HepG2 (cell line): ENCODE results near the gene KANK3. TPM values are rescaled to one million over a fixed set of nuclear protein-coding genes. Genes with fewer than 3 reads are reported as not detected.
A peak's percentile ranks its signal among the peaks of the same experiment; 100 is the strongest.

Experiments
- AKNA ChIP-seq: sonication (generic); formaldehyde crosslinking; IDR thresholded peaks from 2 replicates; pipeline ENCODE4 v1.4.0; 2020; ENCODE audit warnings: missing genetic modification reagents, borderline replicate concordance
- CERS6 ChIP-seq: sonication (generic); formaldehyde crosslinking; IDR thresholded peaks from 2 replicates; pipeline ENCODE4 v1.5.0; 2020; ENCODE audit warnings: missing genetic modification reagents
- EHMT2 ChIP-seq: fragments of 200-600 bp; sonication (generic); IDR thresholded peaks from 2 replicates; pipeline ENCODE4 v1.7.0; 2017; ENCODE audit warnings: antibody characterized with exemption, low read depth, low read length, borderline replicate concordance
- ELF1 ChIP-seq: sonication (generic); formaldehyde crosslinking; IDR thresholded peaks from 2 replicates; pipeline ENCODE4 v1.4.0; 2020; ENCODE audit warnings: missing genetic modification reagents
- NCOR1 ChIP-seq: fragments of 200-600 bp; sonication (generic); IDR thresholded peaks from 2 replicates; pipeline ENCODE4 v1.7.0; 2017; ENCODE audit warnings: antibody characterized with exemption, low read length, borderline replicate concordance
- PITX1 ChIP-seq: sonication (generic); formaldehyde crosslinking; IDR thresholded peaks from 2 replicates; pipeline ENCODE4 v1.5.1; 2020; ENCODE audit warnings: mild to moderate bottlenecking, missing genetic modification reagents
- POGK ChIP-seq: sonication (generic); formaldehyde crosslinking; conservative IDR thresholded peaks from 2 replicates; pipeline ENCODE4 v1.8.0; 2022; ENCODE audit warnings: mild to moderate bottlenecking, moderate library complexity, missing genetic modification reagents
- SP5 ChIP-seq: IDR thresholded peaks from 2 replicates; pipeline ENCODE4 v1.6.1; 2016; ENCODE audit warnings: low read depth, borderline replicate concordance
- ZNF12 ChIP-seq: sonication (generic); formaldehyde crosslinking; IDR thresholded peaks from 2 replicates; pipeline ENCODE4 v1.5.0; 2020; ENCODE audit warnings: missing genetic modification reagents
- ZNF234 ChIP-seq: sonication (generic); formaldehyde crosslinking; conservative IDR thresholded peaks from 2 replicates; pipeline ENCODE4 v1.5.1; 2020; ENCODE audit warnings: mild to moderate bottlenecking, missing genetic modification reagents
- ZNF543 ChIP-seq: sonication (generic); formaldehyde crosslinking; IDR thresholded peaks from 2 replicates; pipeline ENCODE4 v1.4.0; 2020; ENCODE audit warnings: mild to moderate bottlenecking, missing genetic modification reagents
- ZNF549 ChIP-seq: sonication (generic); formaldehyde crosslinking; IDR thresholded peaks from 2 replicates; pipeline ENCODE4 v1.5.0; 2020; ENCODE audit warnings: missing genetic modification reagents
- ZNF552 ChIP-seq: sonication (generic); formaldehyde crosslinking; IDR thresholded peaks from 2 replicates; pipeline ENCODE4 v1.9.0; 2022; ENCODE audit warnings: missing genetic modification reagents, mild to moderate bottlenecking, borderline replicate concordance
- ZNF629 ChIP-seq: sonication (generic); formaldehyde crosslinking; conservative IDR thresholded peaks from 2 replicates; pipeline ENCODE4 v1.5.0; 2020; ENCODE audit warnings: missing genetic modification reagents
- ZNF670 ChIP-seq: sonication (generic); formaldehyde crosslinking; IDR thresholded peaks from 2 replicates; pipeline ENCODE4 v1.8.0; 2022; ENCODE audit warnings: mild to moderate bottlenecking, missing genetic modification reagents, borderline replicate concordance
- ZNF766 ChIP-seq: sonication (generic); formaldehyde crosslinking; IDR thresholded peaks from 2 replicates; pipeline ENCODE4 v1.5.0; 2020; ENCODE audit warnings: missing genetic modification reagents, borderline replicate concordance
- ZNF777 ChIP-seq: sonication (generic); formaldehyde crosslinking; IDR thresholded peaks from 2 replicates; pipeline ENCODE4 v1.4.0; 2020; ENCODE audit warnings: missing genetic modification reagents
- ZXDC ChIP-seq: sonication (generic); formaldehyde crosslinking; IDR thresholded peaks from 2 replicates; pipeline ENCODE4 v1.5.0; 2020; ENCODE audit warnings: mild to moderate bottlenecking, missing genetic modification reagents
- polyA plus RNA-seq, 8 experiments: library from polyadenylated mRNA; depleted of rRNA in 3 of 8; stranded (reverse) in 7 of 8; unstranded in 1 of 8; fragments of >200 nt; fragmentation: Illumina TruSeq in 4 of 8; extraction: Trizol in 4 of 8; gene quantifications; 2 replicates each; pipeline versions ENCODE4 v1.2.1 to v1.2.3, GENCODE V29; 2011 to 2016; ENCODE audit warnings: low read depth in 4 of 8, missing spikeins in 1 of 8, mixed read lengths in 1 of 8; ENCODE audit not compliant: insufficient read depth in 1 of 8
- total RNA-seq, 5 experiments: library from RNA; depleted of rRNA; stranded (reverse); fragments of >200 nt; fragmentation: Illumina TruSeq; extraction: Trizol; gene quantifications; 2 replicates each; pipeline ENCODE4 v1.2.3, GENCODE V29; 2016; ENCODE audit warnings: low read depth in 1 of 5

The KANK3 gene
- total and polyA plus RNA-seq, 2 of the 13 experiments (the other 11 are each of a cell fraction or from before 2014, with no cell fraction given): 0.15 to 0.20 TPM

GRCh38 chr19:8307965-8308866, 34.8 kb downstream of the KANK3 start, which contains the start of gene CD320 (continued):
- TF ChIP-seq AKNA (no peak; the same call in none of the 2 replicates), ZNF549 (CRISPR knock-in tag) (no peak), ZNF766 (peak; percentile 99), ZNF12 (peak; percentile 61), SP5 (CRISPR knock-in tag) (peak; percentile 43; the same call in 1 of the 2 replicates), ELF1 (CRISPR knock-in tag) (no peak), ZNF234 (peak; percentile 95), NCOR1 (peak; percentile 36; the same call in 1 of the 2 replicates), CERS6 (CRISPR knock-in tag) (peak; percentile 69; the same call in 1 of the 2 replicates), EHMT2 (no peak), ZNF629 (peak; percentile 47; the same call in 1 of the 2 replicates), ZNF543 (peak; percentile 96), ZNF777 (CRISPR knock-in tag) (0 out of 2 replicates have a peak, but pooled peaks have one; percentile 40), ZNF670 (CRISPR knock-in tag) (peak; percentile 84; the same call in 1 of the 2 replicates), ZNF552 (CRISPR knock-in tag) (peak; percentile 94), POGK (peak; percentile 98), PITX1 (CRISPR knock-in tag) (peak; percentile 55), ZXDC (CRISPR knock-in tag) (peak; percentile 91)
